Erythroblast (primary cell): ENCODE measurements around the gene CPB2.

ENCODE experiments used
- DNase-seq, 2 experiments: peaks; one replicate each; lab custom pipeline; 2025; lab: John Stamatoyannopoulos, UW
- GATA1 ChIP-seq: IDR thresholded peaks from 2 replicates; pipeline ENCODE4 v1.6.1; 2011; ENCODE audit warnings: low read depth, mild to moderate bottlenecking, control low read depth, low read length, moderate library complexity
- POLR2A ChIP-seq: IDR thresholded peaks from 2 replicates; pipeline ENCODE4 v1.6.1; 2011; ENCODE audit warnings: mild to moderate bottlenecking, low read length

Gene CPB2

DNA sequence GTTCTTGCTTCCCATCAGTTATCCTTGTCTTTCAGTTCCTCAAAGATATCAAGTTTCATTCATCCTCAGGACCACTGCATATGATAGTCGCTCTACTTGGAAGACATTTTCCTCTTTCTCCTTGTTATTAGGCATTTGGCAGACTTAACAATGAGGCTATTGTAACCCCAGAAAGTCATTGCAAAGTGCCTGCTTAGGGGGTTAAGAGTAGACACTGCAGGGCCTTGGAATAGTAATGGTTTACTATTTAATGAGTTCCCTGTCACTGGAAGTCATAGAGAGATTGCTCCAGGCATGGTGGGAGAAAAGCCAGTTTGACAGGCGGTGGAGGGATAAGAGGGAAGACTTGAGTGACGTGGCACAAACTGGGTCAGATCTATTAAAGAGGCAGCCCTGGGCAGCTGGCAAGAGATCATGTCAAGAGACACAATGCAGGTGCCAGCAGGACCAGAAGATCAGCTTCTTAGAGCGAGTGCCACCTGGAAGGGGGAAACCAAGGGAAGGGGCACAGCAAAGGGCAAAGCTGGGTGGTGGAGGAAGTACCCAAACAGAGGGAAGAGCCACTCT, 16.8 kb upstream of the CPB2 start:
- TF ChIP-seq GATA1 (no peak), POLR2A (no peak)
- no peak for DNase-seq

DNA sequence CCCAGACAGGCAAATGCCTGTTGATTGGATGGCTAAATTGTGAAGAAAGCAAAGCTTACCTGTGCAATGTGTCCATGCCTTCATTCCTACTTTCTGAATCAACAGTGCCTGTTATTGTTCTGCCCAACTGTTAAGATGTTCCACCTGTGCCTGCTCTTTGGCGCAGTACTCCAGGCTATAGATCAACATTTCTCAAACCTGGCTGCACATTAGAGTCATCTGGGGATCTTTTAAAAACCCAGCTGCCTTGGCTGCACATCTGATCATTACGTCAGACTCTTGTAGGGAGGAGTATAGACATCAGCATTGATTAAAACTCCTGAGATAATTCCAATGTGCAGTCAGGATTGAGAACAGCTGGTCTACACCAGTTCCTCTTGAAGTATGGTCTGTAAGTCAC, 16.2 kb upstream of the CPB2 start:
- TF ChIP-seq POLR2A (no peak), GATA1 (no peak)
- DNase-seq, result no peak

DNA sequence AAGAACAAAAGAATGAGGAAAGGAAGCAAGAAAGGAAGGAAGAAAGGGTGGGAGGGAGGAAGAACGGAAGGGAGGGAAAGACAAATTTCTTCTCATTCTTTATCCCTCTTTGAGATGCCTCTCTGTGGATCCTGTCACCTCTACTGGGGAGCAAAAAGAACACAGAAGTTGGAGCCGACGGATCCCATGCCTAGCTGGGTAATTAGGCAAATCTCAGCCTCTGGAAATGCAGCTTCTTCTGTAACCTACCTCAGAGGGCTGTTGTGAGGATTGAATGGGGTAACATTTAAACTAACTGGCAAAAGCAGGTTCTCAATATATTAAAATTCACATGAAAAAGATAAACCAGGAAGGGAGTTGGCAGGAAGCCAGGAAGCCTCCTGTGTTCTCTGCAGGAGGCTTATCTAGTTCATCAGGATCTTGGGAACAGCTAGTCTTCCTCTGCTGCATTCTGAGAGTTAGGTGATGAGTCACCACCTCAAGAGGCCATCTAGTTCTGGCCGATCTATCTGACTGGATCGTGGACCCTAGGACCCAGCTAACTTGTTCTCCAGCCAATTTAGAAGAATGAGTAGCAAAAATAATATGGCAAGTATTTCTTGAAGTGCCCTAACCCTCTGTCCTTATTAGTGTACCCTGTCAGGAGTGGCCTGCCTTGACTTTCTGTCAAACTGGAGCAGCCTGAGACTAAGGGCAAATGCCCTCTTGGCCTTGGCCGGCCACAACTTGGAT, 15.2 kb upstream of the CPB2 start:
- peak; percentile 43 to 60 for DNase-seq
- no peak for TF ChIP-seq POLR2A
- no peak for TF ChIP-seq GATA1

DNA sequence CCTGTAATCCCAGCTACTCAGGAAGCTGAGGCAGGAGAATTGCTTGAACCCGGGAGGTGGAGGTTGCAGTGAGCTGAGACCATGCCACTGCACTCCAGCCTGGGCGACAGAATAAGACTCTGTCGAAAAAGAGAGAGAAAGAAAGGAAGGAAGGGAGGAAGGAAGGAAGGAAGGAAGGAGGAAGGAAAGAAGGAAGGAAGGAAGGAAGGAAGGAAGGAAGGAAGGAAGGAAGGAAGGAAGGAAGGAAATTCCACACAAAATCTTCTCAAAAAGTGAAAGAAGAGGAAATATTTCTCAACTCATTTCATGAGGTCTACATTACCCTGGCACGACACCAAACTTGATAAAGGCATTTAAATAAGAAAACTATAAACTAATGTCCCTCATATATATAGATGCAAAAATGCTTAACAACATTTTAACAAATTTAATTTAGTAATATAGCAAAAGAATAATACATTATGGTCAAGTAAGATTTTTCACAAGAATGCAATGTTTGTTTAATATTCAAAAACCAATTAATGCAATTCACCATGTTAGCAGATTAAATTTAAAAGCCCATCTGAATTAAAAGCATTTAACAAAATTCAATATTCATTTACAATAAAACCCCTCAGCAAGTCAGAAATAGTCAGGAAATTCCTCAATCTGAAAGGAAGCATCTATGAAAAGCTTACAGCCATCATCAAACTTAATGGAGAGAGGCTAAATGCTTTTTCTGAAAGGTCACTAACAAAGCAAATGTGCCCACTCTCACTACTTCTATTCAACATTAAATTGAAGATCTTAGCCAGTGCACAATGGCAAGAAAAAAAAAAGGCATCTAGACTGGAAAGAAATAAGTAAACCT, 12.0 kb upstream of the CPB2 start:
- no peak for DNase-seq
- TF ChIP-seq POLR2A (no peak), GATA1 (no peak)

DNA sequence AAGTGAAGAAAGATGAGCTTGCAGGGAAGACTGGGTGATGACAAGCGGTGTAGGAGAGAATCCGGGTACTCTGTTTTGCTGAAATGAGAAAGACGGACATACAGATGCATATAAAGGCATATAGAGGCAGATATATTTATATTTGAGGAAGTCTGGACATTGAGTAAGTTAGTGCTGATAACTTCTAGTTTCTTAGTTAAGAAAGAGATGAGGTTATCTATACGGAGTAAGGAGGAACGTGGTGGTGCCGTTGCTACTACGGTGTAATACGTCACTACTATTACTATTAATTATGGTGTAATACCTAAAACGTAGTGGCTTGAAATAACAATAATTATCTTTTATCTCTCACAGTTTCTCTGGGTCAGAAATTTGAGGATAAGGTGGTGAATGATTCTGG, 9.8 kb upstream of the CPB2 start:
- TF ChIP-seq GATA1, result no peak
- no peak for TF ChIP-seq POLR2A
- DNase-seq, result no peak

DNA sequence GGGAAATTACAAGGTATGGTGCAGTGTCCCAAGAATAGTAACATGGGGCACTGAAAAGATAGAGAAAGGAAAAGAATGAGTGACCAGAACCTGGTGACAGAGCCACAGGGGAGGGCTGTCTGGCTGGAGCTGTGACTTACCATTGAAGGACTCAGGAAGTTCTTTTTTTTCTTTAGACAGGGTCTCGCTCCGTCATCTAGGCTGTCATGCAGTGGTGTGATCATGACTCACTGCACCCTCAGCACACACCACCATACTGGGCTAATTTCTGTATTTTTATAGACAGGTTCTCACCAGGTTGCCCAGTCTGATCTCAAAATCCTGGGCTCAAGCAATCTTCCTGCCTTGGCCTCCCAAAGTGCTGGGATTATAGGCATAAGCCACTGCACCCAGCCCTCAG, 8.8 kb upstream of the CPB2 start:
- TF ChIP-seq GATA1 (no peak), POLR2A (peak; percentile 14)
- peak in 1 of 2 experiments; percentile 4 for DNase-seq

DNA sequence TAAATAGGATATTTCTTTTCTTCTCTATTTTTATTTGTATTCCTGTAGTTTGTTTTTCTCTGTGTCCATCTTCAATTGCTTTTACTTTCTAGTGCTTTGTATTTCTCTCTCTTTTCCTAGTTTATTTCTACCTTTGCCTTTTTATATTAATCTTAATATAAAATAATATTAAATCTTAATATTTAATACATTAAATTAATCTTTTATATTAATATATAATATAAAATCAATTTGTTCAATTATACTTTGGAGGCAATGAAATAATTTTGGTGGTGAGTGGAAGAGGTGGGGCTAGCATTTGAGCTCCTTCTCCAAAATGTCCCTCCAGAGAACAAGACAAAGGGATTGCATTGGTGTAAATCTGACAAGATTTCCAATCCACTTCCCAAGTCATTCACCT, 6.3 kb upstream of the CPB2 start:
- DNase-seq, result no peak
- TF ChIP-seq POLR2A (no peak), GATA1 (no peak)

DNA sequence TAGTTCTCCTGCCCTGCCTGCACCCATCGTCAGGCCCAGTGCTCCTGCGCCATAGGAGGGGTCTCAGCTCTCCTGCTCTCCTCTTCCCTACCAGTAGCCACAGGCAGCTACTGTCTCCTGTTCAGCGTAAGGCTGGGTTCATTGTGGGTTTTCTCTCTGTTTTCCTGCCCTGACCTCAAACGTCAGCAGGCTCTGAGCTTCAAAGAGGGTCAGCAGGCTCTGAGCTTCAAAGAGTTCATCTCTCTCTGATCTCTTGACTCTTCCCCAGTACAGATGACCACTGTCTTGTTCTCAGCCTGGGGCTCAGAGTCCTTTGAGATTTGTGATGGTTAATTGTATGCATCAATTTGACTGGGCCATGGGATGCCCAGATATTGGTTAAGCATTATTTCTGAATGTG, 4.6 kb upstream of the CPB2 start:
- DNase-seq, result no peak
- no peak for TF ChIP-seq POLR2A
- no peak for TF ChIP-seq GATA1

DNA sequence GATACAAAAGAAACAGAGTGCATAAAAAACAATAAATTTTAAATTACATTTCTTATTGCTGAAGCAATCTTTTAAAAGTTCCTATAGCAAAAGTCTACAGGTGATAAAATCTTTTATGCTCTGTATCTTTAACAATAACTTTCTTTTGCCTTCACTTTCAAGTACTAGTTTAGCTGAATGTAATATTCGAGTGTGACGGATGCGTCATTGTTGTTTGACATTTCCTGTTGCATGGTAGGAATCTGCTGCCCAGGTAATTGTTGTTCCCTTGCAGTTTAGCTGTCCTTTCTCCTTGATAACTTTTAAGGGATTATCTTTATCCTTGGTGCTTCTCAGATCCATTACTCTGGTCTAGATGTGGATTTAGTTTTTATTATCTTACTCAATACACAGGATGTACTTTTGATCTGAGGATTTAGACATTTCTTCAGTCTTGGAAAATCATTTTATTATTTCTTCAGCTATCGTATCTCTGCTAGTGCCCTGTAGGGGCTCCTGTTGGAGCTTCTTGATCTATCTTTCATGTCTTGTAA, 2.1 kb upstream of the CPB2 start:
- no peak for TF ChIP-seq POLR2A
- TF ChIP-seq GATA1, result no peak
- DNase-seq, result no peak

DNA sequence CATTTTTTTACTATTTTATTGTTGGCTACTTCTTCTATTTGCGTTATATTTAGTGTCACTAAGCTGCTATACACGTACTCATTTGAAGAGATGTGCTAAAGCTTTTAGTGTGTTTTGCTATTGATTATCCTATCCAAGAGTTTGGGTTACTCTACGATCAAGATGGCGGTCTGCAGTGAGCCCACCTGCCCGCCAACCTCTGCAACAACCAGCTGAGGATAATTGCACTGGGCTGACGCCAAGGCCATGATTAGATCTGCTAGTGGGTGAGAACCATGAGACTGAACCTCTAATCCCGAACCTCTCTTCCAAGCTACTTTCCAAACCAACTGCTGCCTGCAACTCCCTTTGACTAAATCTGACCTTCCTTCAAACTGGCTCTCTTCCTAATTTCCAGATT, 1.8 kb downstream of the CPB2 start:
- no peak for DNase-seq
- no peak for TF ChIP-seq POLR2A
- no peak for TF ChIP-seq GATA1

DNA sequence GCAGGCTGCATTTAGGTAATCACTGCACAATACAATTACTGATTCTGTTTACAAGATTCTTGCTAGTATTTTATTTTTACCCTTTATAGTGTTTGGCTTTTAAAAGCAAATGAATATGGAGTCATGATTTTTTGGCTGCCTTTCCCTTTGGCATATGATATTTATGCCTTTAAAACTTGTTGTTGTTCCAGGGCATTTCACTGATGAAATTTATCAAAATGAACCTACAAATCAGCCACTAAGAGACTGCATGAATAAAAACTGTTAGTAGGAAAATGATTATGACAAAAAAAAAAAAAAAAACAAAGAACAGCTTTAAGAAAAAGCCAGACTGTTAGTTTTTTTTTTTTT, 2.6 kb downstream of the CPB2 start:
- no peak for DNase-seq
- no peak for TF ChIP-seq GATA1
- TF ChIP-seq POLR2A, result no peak

DNA sequence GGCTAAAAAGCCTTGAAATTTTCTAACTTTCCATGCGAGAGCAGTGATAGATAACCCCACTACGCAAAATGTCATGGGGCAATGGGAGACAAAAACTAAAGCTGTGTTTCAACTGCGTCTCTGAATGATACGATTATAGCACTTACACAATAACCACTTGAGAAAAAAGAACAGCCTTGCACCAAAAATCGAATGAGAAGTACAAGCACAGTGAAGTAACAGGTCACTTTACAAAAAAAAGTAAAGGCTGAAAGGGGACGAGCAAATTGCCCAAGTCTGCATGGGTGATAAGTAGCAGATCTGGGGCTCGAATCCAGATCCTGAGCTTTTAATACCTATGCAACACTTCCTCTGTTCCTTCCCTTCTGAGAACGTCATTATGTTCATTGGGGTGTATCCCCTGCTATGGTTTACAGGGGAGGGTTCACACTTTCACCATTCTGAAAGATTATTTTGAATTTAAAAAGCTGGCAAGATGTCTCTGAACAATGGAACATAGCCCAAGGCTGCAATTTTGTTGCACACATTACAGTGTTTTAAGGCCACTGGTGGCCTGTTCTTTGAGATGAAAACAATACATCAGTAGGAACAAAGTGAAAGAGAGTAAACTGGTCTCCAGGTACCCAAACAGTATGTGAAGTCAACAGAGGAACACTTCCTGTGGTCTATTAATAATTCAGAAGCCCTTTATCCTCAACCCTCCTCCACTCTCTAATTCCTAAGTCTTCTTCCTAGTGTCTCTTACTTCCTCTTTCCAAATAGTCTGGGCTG, 3.2 kb downstream of the CPB2 start:
- TF ChIP-seq POLR2A (no peak), GATA1 (no peak)
- DNase-seq, result no peak

DNA sequence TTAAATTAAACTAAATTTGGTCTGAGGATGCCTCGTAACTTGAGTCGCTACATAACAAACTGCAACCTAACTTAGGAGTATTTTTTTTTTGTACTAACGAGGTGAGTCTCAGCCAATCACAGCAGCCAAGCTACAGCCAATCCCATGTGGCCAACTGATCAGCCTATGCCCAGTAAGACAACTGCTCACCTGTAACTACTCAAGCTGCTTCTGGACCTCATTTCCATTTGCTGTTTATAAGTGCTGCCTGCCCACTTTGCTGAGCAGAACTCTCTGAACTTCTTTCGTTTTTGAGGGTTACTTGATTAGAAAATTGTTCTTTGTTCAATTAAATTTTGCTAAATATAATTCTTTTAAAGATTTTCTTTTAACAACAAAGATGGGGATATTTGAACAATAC, 3.8 kb downstream of the CPB2 start:
- TF ChIP-seq POLR2A (no peak), GATA1 (no peak)
- no peak for DNase-seq

DNA sequence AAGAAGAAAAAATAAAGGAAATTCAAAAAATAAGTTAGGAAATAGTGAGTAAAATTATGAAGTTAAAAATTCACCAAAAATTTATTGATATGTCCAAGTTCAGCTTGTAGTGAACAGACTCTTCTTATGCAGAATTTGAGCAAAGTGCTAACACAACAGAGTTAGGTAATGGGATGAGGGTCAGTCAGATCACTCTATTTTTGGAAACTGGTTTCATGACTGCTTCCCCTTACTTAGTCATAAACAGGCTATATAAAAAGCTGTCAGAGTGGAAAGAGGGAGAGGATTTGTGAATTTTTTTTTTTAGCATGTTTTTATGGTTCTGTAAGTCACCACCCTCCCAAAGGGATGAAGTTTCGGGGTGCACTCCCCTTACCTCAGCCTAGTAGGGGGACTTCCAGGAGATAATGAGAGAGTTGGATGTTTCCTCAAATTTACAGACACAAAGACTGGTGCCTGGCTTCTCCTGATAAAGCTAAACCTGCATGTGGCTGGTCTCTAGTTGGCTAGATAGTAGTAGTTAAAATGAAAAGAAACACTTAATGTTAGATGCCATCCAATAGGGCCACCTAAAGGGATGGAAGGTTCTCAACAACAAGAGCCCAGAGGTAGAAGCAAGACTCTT, 4.5 kb downstream of the CPB2 start:
- TF ChIP-seq POLR2A, result no peak
- peak; percentile 20 to 66 for DNase-seq
